ENCODE measurements around the gene CA10.

GRCh38 chr17:51828901-51829300 lies 329.6 kb downstream of the CA10 start:
- TF ChIP-seq CTCF (IDR thresholded peaks at IDR 0.05; ENCODE audit: insufficient read depth, low read length, poor library complexity, severe bottlenecking) (no peak), EZH2phosphoT487 (conservative IDR thresholded peaks at IDR 0.05; ENCODE audit: low read length) (no peak)

Measured in SU-DHL-6 (cell line).